K562 (cell line): Measurements from ENCODE around the gene MSS51. TPM values are rescaled to one million over a fixed set of nuclear protein-coding genes. Genes with fewer than 3 reads are reported as not detected.

ENCODE experiments used
- ATAC-seq: fragments of 200-7000 bp; cut with Tn5 transposase; 3 replicates; pipeline ENCODE4 v1.9.1; 2020; ENCODE audit warnings: moderate library complexity
- BruUV-seq: library from RNA; stranded (reverse); fragments of 400-500 nt; replicated peaks from 2 replicates; lab custom pipeline; 2021; lab: Mats Ljungman, UMichigan
- CTCF ChIA-PET: fragments of 300-600 bp; formaldehyde crosslinking; extraction: SDS; loops from one replicate; lab custom pipeline; 2021; ENCODE audit warnings: low intra/inter-chr PET ratio; lab: Yijun Ruan, JAX
- POLR2A ChIA-PET: fragments of 300-600, 350-650 bp; sonication (Branson Sonifier 250); formaldehyde crosslinking; extraction: SDS; loops from one replicate; lab custom pipeline; 2021; ENCODE audit warnings: antibody characterized with exemption, inconsistent platforms; lab: Yijun Ruan, JAX
- DNase-seq, 4 experiments: peaks; one replicate each; pipeline versions ENCODE4 v3.0.0 to v3.0.0-alpha.2; 2011 to 2018; ENCODE audit warnings: low spot score in 3 of 4, mixed read lengths in 3 of 4; ENCODE audit errors: extremely low read depth in 1 of 4
- FAIRE-seq: peaks from 2 replicates; lab custom pipeline; 2011; peaks lifted over from hg19 to GRCh38; lab: Jason Lieb, UNC
- H2AFZ ChIP-seq: 2 replicates; pipeline ENCODE4 v1.6.0; 2011; ENCODE audit warnings: low read depth, low read length, control low read depth, inconsistent platforms
- H3K27ac ChIP-seq: fragments of 200-600 bp; 3 replicates; pipeline ENCODE4 v1.8.0; 2011; ENCODE audit warnings: low read depth, mild to moderate bottlenecking, control low read depth, inconsistent platforms, low read length, moderate library complexity, mixed read lengths; ENCODE audit errors: extremely low read depth
- H3K27me3 ChIP-seq, 2 experiments: fragments of 300-600 bp in 1 of 2; 2 replicates in 1 of 2; 3 replicates in 1 of 2; pipeline versions ENCODE4 v1.6.0 to v1.8.0; 2011; ENCODE audit warnings: inconsistent platforms in 2 of 2, low read length in 2 of 2, mild to moderate bottlenecking in 1 of 2, mixed read lengths in 1 of 2, moderate library complexity in 1 of 2; ENCODE audit not compliant: control insufficient read depth in 2 of 2, insufficient read depth in 2 of 2
- H3K36me3 ChIP-seq: fragments of 300-600 bp; 3 replicates; pipeline ENCODE4 v1.8.0; 2011; ENCODE audit warnings: mild to moderate bottlenecking, low read length, inconsistent platforms; ENCODE audit not compliant: control insufficient read depth, insufficient read depth
- H3K4me1 ChIP-seq, 2 experiments: fragments of 200-600 bp in 1 of 2; replicated peaks in 1 of 2; 2 replicates in 1 of 2; 3 replicates in 1 of 2; pipeline versions ENCODE4 v1.5.1 to v1.8.0; 2011; ENCODE audit warnings: inconsistent platforms in 2 of 2, low read length in 2 of 2, mild to moderate bottlenecking in 1 of 2, mixed read lengths in 1 of 2, moderate library complexity in 1 of 2; ENCODE audit not compliant: control insufficient read depth in 2 of 2, insufficient read depth in 2 of 2
- H3K4me2 ChIP-seq: 2 replicates; pipeline ENCODE4 v1.6.1; 2011; ENCODE audit warnings: low read length, control low read depth, inconsistent platforms, mixed read lengths; ENCODE audit not compliant: insufficient read depth
- H3K4me3 ChIP-seq: fragments of 200-600 bp; sonication (generic), shearing (Covaris generic); 2 replicates; pipeline ENCODE4 v1.5.1; 2016; ENCODE audit warnings: control low read depth, inconsistent platforms
- H3K79me2 ChIP-seq: fragments of 200-600 bp; 3 replicates; pipeline ENCODE4 v1.8.0; 2011; ENCODE audit warnings: low read length, inconsistent platforms; ENCODE audit not compliant: control insufficient read depth, insufficient read depth
- H3K9ac ChIP-seq, 2 experiments: 2 replicates each; pipeline versions ENCODE4 v1.6.0 to v1.6.1; 2011; ENCODE audit warnings: low read depth in 2 of 2, low read length in 2 of 2, control low read depth in 1 of 2, inconsistent platforms in 1 of 2, mild to moderate bottlenecking in 1 of 2, mixed read lengths in 1 of 2; ENCODE audit not compliant: insufficient read depth in 1 of 2
- H3K9me1 ChIP-seq: one replicate; pipeline ENCODE4 v1.6.0; 2011; ENCODE audit warnings: inconsistent platforms, mild to moderate bottlenecking, low read length, moderate library complexity; ENCODE audit not compliant: control insufficient read depth, insufficient read depth
- H3K9me3 ChIP-seq: replicated peaks from 2 replicates; pipeline ENCODE4 v1.5.1; 2011; ENCODE audit warnings: low read depth, low read length, inconsistent platforms; ENCODE audit not compliant: control insufficient read depth, insufficient read depth
- H4K20me1 ChIP-seq: replicated peaks from 2 replicates; pipeline ENCODE4 v1.6.1; 2011; ENCODE audit warnings: low read length, inconsistent platforms, mixed read lengths; ENCODE audit not compliant: control insufficient read depth, insufficient read depth
- CEBPB ChIP-seq: fragments of 450-650 bp; IDR thresholded peaks from 2 replicates; pipeline ENCODE4 v1.6.1; 2016; ENCODE audit warnings: missing genetic modification characterization, missing compliant biosample characterization
- ESRRB ChIP-seq: fragments of 250-450 bp; sonication (Bioruptor Pico); IDR thresholded peaks from 2 replicates; pipeline ENCODE4 v1.5.0; 2020; ENCODE audit warnings: mild to moderate bottlenecking, moderate library complexity, borderline replicate concordance
- ETV5 ChIP-seq: sonication (generic); formaldehyde crosslinking; IDR thresholded peaks from 2 replicates; pipeline ENCODE4 v1.4.0; 2020; ENCODE audit warnings: low read depth, mild to moderate bottlenecking, missing genetic modification reagents
- FOXP4 ChIP-seq: sonication (generic); formaldehyde crosslinking; IDR thresholded peaks from 2 replicates; pipeline ENCODE4 v1.8.0; 2022; ENCODE audit warnings: mild to moderate bottlenecking, missing genetic modification reagents, borderline replicate concordance
- FUS ChIP-seq: fragments of 200-400 bp; formaldehyde crosslinking; optimal IDR thresholded peaks from 2 replicates; pipeline ENCODE3; 2017; ENCODE audit warnings: low read depth, low read length
- ID3 ChIP-seq, 2 experiments: fragments of 250-450 bp in 1 of 2; fragments of 450-650 bp in 1 of 2; sonication (Bioruptor Pico) in 1 of 2; IDR thresholded peaks; 2 replicates each; pipeline versions ENCODE4 v1.6.1 to v1.8.0; 2016 to 2021; ENCODE audit warnings: mild to moderate bottlenecking in 2 of 2, moderate library complexity in 2 of 2, missing compliant biosample characterization in 1 of 2, missing genetic modification characterization in 1 of 2
- MED1 ChIP-seq: sonication (generic); formaldehyde crosslinking; IDR thresholded peaks from 2 replicates; pipeline ENCODE4 v1.8.1; 2023; ENCODE audit warnings: missing genetic modification reagents, borderline replicate concordance
- MEIS2 ChIP-seq: fragments of 450-650 bp; IDR thresholded peaks from 2 replicates; pipeline ENCODE4 v1.6.1; 2014; ENCODE audit warnings: mild to moderate bottlenecking; ENCODE audit not compliant: partially characterized antibody
- RNF2 ChIP-seq: sonication (generic); IDR thresholded peaks from 2 replicates; pipeline ENCODE4 v1.6.1; 2016
- SPI1 ChIP-seq: IDR thresholded peaks from 2 replicates; pipeline ENCODE4 v1.6.1; 2011; ENCODE audit warnings: low read depth, low read length, control low read depth, borderline replicate concordance
- TCF7L2 ChIP-seq: fragments of 150-350 bp; IDR thresholded peaks from 2 replicates; pipeline ENCODE4 v1.6.1; 2016; ENCODE audit warnings: low read depth, mild to moderate bottlenecking, low read length, moderate library complexity
- TRIM25 ChIP-seq: fragments of 450-650 bp; IDR thresholded peaks from 2 replicates; pipeline ENCODE4 v1.7.0; 2016; ENCODE audit warnings: borderline replicate concordance
- ZC3H8 ChIP-seq: fragments of 450-650 bp; IDR thresholded peaks from 2 replicates; pipeline ENCODE4 v1.6.1; 2017
- ZNF212 ChIP-seq: fragments of 450-650 bp; formaldehyde crosslinking; IDR thresholded peaks from 2 replicates; pipeline ENCODE4 v1.4.0; 2020; ENCODE audit warnings: mild to moderate bottlenecking
- WGBS: fragments of 100-300 bp; shearing (Covaris generic); methylation state at CpG from one replicate; pipeline ENCODE4 v1.1.6; 2016; ENCODE audit warnings: low coverage, mixed read lengths; ENCODE audit not compliant: insufficient coverage; ENCODE audit errors: missing lambda C conversion rate; 5-methylcytosine and 5-hydroxymethylcytosine counted together
- in situ Hi-C: fragments of 300-500 bp; cut with MboI; formaldehyde crosslinking; loops from 4 replicates; pipeline ENCODE4 v1.15.0; 2018; ENCODE audit warnings: inconsistent platforms, mixed read lengths
- intact Hi-C: fragments of 100-400 bp; cut with micrococcal nuclease; formaldehyde crosslinking; loops from 2 replicates; pipeline ENCODE4 v1.14.2; 2022
- polyA plus RNA-seq, 8 experiments: library from polyadenylated mRNA; depleted of rRNA in 4 of 8; stranded (reverse) in 5 of 8; unstranded in 3 of 8; fragments of >200 nt; fragmentation: Nextera tagmentation in 2 of 8; fragmentation: Illumina TruSeq in 1 of 8; extraction: Ambion mirVana in 2 of 8; extraction: Trizol in 1 of 8; gene quantifications; 2 replicates each; pipeline versions ENCODE4 v1.2.1 to v1.2.3, GENCODE V29; 2011 to 2014; ENCODE audit warnings: inconsistent platforms in 1 of 8, missing spikeins in 1 of 8
- total RNA-seq, 7 experiments: library from RNA; depleted of rRNA in 6 of 7; stranded (reverse); fragments of >200 nt in 6 of 7; fragmentation: Illumina TruSeq in 2 of 7; extraction: Trizol in 2 of 7; gene quantifications; 2 replicates each; pipeline versions ENCODE4 v1.2.1 to v1.2.3, GENCODE V29; 2011 to 2021; ENCODE audit warnings: low replicate concordance in 1 of 7

The MSS51 gene
- total and polyA plus RNA-seq, 9 of the 15 experiments (the other 6 are each of a cell fraction or from before 2014, with no cell fraction given) = 0.28 to 1.8 (median 1.2) TPM

- TF ChIP-seq FUS (no peak), ZNF212 (CRISPR knock-in tag) (no peak), SPI1 (no peak)
Observed at GRCh38 chr10:73439055-73439454, 5.7 kb upstream of the MSS51 start (continued).

GRCh38 chr10:73432646-73433537 is 469 bp downstream of the MSS51 start:
- BruUV-seq = no TSS peak
- Histone ChIP-seq H3K4me1 (peaks cover 0 to 2% of the 10 kb centered on the region in 2 experiments; a peak in 2 of 5 replicates), H2AFZ (no peak overlapping the region), H3K9ac (peak overlapping the region in 1 of 2 experiments; percentile 0; a peak in 1 of 4 replicates), H3K27ac (no peak overlapping the region), H3K36me3 (peaks cover 12% of the 10 kb centered on the region; the same call in 2 of the 3 replicates), H3K4me2 (no peak overlapping the region), H3K27me3 (no peaks in the 10 kb centered on the region), H4K20me1 (no peaks in the 10 kb centered on the region), H3K79me2 (no peaks in the 10 kb centered on the region), H3K4me3 (no peak overlapping the region), H3K9me3 (no peaks in the 10 kb centered on the region), H3K9me1 (no peaks in the 10 kb centered on the region)
- TF ChIP-seq CEBPB (tag) = no peak
- no peak for TF ChIP-seq TCF7L2
- TF ChIP-seq MEIS2 = no peak
- TF ChIP-seq ZC3H8 = no peak
- no peak for TF ChIP-seq MED1 (CRISPR knock-in tag)
- no peak for TF ChIP-seq ID3 (CRISPR knock-in tag; IDR thresholded peaks at IDR 0.05)
- TF ChIP-seq ID3 (tag; IDR thresholded peaks at IDR 0.05) = no peak
- TF ChIP-seq TRIM25 = no peak
- TF ChIP-seq ETV5 (CRISPR knock-in tag) = no peak
- no peak for TF ChIP-seq RNF2
- no peak for TF ChIP-seq ESRRB
- no peak for TF ChIP-seq FOXP4 (CRISPR knock-in tag)
- in situ Hi-C loops = no loop called here
- 30% methylated on average over 2 of the region's 2 CpGs for WGBS
- POLR2A ChIA-PET = interaction anchor here (0.6 to 1.6 kb wide), 7 partner anchors 9 to 79 kb away, joined by 3 to 6 read pairs (median 4); no protein-coding TSS in a partner anchor
- ATAC-seq (peak; percentile 42), FAIRE-seq (no peak), DNase-seq (no peak)
- CTCF ChIA-PET = no interaction called here
- intact Hi-C loops = no loop called here
